GM18951 (cell line): Measurements from ENCODE around the gene WNK2.

Experiments used
- POLR2A ChIP-seq: IDR thresholded peaks from 4 replicates; pipeline ENCODE4 v1.6.1; 2011; ENCODE audit warnings: mild to moderate bottlenecking; ENCODE audit not compliant: insufficient read length, insufficient read depth; ENCODE audit errors: extremely low read depth
- in situ Hi-C: fragments of 300-500 bp; cut with MboI; formaldehyde crosslinking; loops from one replicate; pipeline ENCODE4 v1.12.0; 2022; ENCODE audit warnings: low sequenced_read_pairs, mixed read lengths, inconsistent platforms; ENCODE audit not compliant: unreplicated experiment

Gene WNK2

DNA sequence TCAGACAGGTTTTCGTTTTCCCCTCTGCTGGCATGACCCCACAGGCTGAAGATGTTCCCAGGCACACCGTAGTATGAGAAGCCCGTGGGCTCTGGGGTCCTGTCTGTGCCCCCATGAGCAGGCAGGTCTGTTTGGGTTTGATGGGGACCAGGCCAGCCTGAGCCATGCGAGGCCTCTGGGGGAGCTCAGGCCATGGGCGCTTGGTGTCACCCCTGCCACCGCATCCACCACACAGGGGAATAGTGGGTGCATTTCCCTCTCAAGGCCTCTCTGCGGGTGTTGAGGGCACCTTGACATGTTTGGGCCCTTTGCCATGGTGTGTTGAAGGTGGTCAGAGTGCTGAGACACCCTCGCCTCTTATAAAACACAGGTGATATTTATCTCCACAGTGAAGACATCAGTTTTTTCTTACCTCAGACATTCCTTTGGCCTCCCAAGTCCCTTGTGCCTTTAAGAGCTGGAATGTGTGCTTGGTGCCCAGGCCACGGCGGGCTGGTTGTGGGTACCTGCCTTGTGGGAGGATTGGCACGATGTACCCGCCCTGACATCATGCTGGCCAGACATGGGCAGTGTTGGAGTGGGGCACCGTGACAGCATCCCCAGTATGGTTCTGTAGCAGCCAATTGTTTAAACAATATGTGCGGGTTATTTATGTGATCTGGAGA lies 68.3 kb downstream of the WNK2 start:
- in situ Hi-C loops, result no loop called here
- TF ChIP-seq POLR2A, result no peak

DNA sequence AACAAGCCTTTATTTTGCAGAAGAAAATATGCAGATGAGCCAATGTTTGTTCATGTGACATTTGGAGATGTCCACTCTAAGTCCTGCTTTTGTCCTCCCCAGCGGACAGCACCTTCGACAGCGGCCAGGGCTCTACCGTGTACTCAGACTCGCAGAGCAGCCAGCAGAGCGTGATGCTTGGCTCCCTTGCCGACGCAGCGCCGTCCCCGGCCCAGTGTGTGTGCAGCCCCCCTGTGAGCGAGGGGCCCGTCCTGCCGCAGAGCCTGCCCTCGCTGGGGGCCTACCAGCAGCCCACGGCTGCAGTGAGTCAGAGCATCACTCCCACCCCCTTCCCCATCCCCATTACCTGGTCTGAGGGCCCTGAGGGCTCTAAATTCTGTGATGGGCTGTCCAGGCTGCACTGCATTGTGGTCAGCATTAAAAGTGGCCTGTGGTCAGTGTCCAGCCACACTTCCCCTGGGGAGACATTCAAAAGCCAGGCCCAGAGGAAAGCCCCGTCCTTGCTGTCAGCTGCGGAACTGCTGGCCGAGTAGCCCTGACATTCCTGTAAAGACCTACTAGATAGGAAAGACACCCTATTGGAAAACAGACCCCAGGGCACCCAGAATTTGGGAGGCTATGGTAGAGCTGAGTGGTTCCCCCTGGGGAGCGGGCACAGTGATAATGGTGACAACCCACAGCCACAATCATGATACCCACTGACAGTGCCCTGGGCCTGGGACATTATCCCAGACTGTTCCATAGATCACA lies 69.0 kb downstream of the WNK2 start:
- no peak for TF ChIP-seq POLR2A
- in situ Hi-C loops, result no loop called here

DNA sequence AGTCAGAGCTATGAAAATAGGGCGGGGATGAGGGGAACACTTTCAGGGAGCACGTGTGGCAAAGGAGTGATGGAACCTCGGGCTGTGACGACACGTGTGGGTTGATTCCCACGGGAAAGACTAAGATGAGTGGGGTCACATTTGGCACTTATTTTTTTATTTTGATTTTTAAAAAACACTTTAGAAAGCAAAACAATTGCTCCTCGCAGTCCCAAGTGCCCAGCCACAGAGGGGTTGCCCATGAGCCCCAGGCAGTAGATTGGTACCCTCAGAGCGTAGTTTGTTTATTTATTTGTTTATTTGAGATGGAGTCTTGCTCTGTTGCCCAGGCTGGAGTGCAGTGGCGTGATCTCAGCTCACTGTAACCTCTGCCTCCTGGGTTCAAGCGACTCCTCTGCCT lies 69.7 kb downstream of the WNK2 start:
- TF ChIP-seq POLR2A, result no peak
- in situ Hi-C loops, result no loop called here

DNA sequence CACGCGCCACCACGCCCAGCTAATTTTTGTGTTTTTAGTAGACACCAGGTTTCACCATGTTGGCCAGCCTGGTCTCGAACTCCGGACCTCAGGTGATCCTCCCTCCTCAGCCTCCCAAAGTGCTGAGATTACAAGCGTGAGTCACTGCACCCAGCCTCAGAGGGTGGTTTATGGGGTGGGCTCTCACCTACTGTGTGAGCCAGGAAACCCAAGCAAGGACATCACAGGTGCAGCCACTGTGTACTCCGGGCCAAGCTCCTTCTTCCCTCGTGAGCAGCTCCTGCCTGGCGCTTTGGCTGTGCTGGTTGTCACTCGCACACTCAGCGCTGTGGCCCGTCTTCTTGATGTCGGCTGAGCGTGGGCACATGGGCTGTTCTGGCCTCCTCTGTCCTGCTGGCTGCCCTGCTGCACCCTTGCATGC lies 70.1 kb downstream of the WNK2 start:
- no peak for TF ChIP-seq POLR2A
- in situ Hi-C loops, result no loop called here

DNA sequence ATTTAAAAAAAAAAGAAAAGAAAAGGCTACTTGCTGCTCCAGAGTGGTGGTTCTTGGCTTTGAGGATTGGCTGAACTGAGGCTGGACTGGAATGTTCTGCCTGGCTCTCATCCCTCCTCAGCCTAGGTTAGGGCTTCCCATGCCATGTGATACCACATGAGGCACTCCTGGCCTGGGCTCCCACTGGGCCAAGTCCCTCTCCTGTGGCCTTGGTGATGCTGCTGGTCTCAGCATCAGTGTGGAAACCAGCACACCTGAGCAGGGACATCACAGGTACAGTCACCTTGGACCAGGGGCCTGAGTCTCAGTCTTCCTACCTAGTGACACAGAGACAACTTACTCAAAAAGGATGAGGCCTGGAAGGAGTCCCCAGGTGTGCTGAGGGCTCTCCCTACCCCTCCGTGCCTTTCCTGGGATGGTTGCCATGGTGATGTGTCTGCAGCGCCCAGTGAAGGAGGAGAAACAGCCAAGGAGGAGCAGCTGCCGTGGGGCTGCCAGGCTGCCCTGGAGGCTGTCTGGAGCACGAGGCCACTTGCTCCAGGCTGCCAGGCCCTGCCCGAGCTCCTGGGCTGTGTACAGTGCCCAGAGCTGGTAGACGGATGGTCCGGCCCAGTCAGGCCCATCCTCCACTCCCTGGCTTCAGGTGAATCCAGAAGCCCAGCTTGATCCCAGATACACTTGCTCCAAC lies 71.0 kb downstream of the WNK2 start:
- in situ Hi-C loops, result no loop called here
- no peak for TF ChIP-seq POLR2A

DNA sequence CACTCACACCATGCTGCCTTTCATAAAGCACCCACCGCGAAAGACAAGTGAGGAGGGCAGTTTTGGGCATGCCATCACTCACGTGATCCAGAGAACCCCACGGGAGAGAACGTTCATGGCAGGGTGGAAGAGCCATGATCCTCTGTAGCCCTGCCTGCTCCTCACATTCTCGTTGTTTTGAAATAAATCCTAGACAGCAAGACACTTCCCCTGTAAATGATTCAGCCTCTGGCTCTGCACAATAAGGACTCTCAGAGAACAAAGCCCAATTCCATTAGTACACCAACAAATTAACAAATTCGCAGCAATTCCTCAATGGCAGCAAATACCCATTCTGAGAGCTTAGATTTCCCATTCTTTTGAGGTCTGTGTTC lies 71.5 kb downstream of the WNK2 start:
- no peak for TF ChIP-seq POLR2A
- in situ Hi-C loops, result no loop called here

DNA sequence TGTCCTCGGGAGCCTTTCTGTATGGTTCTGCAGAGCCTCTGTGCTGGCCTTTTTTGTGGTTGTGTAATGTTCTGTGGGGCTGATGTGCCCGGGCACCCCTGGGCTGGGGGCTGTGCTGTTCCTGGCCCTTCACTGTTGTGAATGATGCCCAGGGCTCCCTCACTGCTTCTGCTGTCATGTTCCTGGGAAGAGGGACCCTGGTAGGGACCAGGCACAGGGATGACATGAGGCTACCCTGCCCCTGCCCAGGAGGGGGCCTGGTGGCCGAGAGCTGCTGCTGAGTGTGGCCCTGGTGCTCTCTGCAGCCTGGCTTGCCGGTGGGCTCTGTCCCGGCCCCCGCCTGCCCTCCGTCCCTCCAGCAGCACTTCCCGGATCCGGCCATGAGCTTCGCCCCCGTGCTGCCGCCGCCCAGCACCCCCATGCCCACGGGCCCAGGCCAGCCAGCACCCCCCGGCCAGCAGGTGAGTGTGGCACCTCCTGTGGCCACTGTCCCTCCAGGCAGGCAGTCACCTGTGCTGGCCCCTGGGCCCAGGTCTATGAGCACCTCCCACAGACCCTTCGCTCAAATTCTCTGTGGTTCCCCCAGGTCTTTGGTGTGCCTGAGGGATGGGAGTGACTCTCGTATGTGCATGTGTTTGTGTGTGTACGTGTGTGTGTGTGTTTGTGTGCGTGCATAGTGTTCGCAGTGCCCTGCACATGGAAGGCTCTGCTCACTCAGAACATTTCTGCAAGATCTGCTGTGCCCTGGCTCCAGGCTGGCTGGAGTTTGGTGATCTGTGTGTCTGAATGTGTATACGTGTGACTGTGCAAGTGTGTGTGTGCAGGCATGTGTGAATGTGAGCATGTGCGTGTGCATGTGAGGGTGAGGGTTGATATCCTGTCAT lies 72.3 kb downstream of the WNK2 start:
- in situ Hi-C loops, result no loop called here
- TF ChIP-seq POLR2A, result no peak

DNA sequence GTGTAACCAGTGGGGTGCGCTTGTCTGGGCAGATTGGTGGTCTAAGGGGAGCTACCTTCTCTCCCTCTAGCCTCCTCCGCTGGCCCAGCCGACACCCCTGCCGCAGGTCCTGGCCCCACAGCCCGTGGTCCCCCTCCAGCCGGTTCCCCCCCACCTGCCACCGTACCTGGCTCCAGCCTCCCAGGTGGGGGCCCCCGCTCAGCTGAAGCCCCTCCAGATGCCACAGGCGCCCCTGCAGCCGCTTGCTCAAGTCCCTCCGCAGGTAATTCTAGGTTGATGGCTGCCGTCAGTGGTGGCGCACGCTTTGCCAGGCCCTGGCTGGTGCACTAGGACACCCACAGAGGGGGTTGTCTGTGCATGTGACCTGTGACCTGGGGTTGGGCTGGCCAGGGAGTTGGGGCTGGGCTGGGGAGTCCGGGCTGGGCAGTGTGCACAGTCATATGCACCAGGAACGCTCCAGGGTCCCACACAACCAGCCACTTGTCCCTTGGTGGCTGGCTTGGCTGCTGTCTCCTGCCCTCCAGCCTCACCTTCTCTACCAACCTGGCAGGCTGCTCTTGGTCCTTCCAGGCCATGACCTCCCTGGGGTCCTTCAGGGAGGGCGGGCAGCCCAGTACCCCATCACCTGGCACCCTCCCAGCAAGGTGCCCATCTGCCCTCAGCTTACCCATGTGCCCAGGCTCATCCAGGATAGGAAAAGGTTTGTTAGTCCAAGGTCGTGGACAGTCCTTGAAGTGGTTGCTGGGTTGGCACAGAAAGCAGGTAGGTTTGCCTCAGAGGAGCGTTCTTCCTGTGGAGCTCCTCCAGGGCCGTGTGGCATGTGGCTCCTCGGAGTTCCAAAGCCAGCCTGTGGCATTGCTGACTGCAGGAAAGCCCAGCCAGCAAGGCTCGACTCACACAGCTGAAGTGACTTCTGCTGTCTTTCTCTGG lies 73.2 kb downstream of the WNK2 start:
- TF ChIP-seq POLR2A, result no peak
- in situ Hi-C loops, result no loop called here

DNA sequence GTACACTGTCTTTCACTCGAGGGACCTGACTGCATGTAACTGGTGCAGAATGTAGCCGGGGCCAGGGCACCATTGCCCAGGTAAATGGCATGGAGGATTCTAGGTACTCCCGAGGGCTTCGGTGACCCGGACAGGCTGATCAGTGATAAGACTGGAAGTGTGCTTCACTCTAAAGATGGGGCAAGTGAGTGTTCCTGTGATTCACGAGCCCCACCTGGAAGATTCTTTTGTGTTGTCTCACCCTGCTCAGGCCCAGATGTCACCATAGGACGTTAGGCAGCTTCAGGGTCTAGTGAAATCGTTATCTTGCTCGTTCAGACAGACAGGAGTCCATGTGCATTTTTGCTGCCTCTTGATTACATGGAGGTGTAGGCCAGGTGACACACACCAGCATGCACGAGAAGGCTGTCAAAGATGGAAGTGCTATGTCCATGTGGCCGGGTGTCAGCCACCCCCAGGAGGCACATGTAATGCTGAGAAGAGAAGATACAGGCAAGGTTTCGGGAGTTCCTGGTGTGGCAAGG lies 73.9 kb downstream of the WNK2 start:
- in situ Hi-C loops, result no loop called here
- TF ChIP-seq POLR2A, result no peak

DNA sequence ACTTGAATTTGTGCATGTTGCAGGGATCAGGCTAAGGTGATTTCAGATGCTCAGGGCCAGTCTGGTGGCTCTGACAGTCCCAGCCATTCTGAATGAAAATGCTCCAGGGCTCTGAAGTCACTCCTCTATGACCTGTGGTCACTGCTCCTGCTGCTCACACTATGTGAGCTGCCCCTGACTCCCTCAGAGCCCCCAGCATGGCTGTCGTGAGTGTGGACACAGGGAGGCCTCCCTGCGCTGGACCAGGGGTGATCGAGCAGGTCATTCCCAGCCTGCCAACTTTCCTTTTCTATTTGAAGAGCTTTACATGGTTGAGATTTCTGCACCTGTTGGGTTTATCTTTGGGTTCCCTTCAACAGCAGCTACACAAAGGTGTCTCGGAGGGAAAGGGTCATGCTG lies 74.5 kb downstream of the WNK2 start:
- TF ChIP-seq POLR2A, result no peak
- in situ Hi-C loops, result no loop called here

DNA sequence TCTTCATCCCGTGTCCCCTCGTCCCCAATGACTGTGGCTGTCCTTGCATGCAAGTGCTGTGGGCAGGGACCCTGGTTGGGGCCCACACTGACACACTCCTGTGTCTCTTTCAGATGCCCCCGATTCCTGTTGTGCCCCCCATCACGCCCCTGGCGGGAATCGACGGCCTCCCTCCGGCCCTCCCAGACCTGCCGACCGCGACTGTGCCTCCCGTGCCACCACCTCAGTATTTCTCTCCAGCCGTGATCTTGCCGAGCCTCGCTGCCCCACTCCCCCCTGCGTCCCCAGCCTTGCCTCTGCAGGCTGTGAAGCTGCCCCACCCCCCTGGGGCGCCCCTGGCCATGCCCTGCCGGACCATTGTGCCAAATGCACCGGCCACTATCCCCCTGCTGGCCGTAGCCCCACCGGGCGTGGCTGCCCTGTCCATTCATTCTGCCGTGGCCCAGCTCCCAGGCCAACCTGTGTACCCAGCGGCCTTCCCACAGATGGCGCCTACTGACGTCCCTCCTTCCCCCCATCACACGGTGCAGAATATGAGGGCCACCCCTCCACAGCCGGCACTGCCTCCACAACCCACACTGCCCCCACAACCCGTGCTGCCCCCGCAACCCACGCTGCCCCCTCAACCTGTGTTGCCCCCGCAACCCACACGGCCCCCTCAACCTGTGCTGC lies 75.0 kb downstream of the WNK2 start:
- in situ Hi-C loops, result no loop called here
- TF ChIP-seq POLR2A, result no peak
